OCI-LY3 (cell line): ENCODE measurements around the gene PAWR.

ENCODE experiments used
- CTCF ChIP-seq: fragments of 200-600, 300-600 bp; sonication (generic); IDR thresholded peaks from 2 replicates; pipeline ENCODE4 v1.5.1; 2014; ENCODE audit warnings: antibody characterized with exemption, low read length, low read depth
- EZH2phosphoT487 ChIP-seq: fragments of 200-600 bp; shearing (Covaris generic); IDR thresholded peaks from 2 replicates; pipeline ENCODE4 v1.6.1; 2018; ENCODE audit warnings: antibody characterized with exemption, mixed run types, low read depth

- TF ChIP-seq CTCF (no peak), EZH2phosphoT487 (no peak)
These were observed 41.9 kb downstream of the PAWR start for GRCh38 chr12:79648881-79649280.
